Uterus (tissue), 4 donors: ENCODE measurements around the gene C22orf23. TPM values are rescaled to one million over a fixed set of nuclear protein-coding genes. Genes with fewer than 3 reads are reported as not detected.

Source experiments
- DNase-seq, 2 donors: peaks; one replicate each; pipeline ENCODE4 v3.0.0-alpha.2; 2019 to 2020
- H3K27ac ChIP-seq, 2 donors: fragments of 200-600 bp; sonication (generic); 1 replicate in 1 of 2; 2 replicates in 1 of 2; pipeline ENCODE4 v1.5.1; 2016 to 2018
- H3K27me3 ChIP-seq, 2 donors: fragments of 200-600 bp; sonication (generic); one replicate each; pipeline ENCODE4 v1.5.1; 2018 to 2019; ENCODE audit warnings: control low read depth in 1 of 2
- H3K36me3 ChIP-seq, 2 donors: fragments of 200-600 bp; sonication (generic); one replicate each; pipeline ENCODE4 v1.5.1; 2019; ENCODE audit warnings: control low read depth in 1 of 2
- H3K4me1 ChIP-seq, 2 donors: fragments of 200-600 bp; sonication (generic); one replicate each; pipeline ENCODE4 v1.5.1; 2018 to 2019; ENCODE audit warnings: control low read depth in 1 of 2
- H3K4me3 ChIP-seq, 2 donors: fragments of 200-600 bp; sonication (generic); 1 replicate in 1 of 2; 2 replicates in 1 of 2; pipeline ENCODE4 v1.5.1; 2018 to 2019; ENCODE audit warnings: mild to moderate bottlenecking in 1 of 2
- H3K9me3 ChIP-seq, 2 donors: fragments of 200-600 bp; sonication (generic); one replicate each; pipeline ENCODE4 v1.5.1; 2019; ENCODE audit warnings: control low read depth in 1 of 2
- CTCF ChIP-seq, 4 experiments: fragments of 200-600 bp in 2 of 4; fragments of 450-650 bp in 2 of 4; sonication (generic) in 2 of 4; IDR thresholded peaks; one replicate each; pipeline ENCODE4 v1.5.1; 2016 to 2019; ENCODE audit warnings: antibody characterized with exemption in 4 of 4, mild to moderate bottlenecking in 2 of 4, moderate library complexity in 1 of 4
- POLR2A ChIP-seq, 2 donors: fragments of 450-650 bp; IDR thresholded peaks; one replicate each; pipeline ENCODE4 v1.6.1; 2016; ENCODE audit warnings: antibody characterized with exemption in 2 of 2, mild to moderate bottlenecking in 1 of 2, moderate library complexity in 1 of 2
- intact Hi-C: fragments of 100-400 bp; cut with DNase I; formaldehyde crosslinking; loops from one replicate; pipeline ENCODE4 v1.15.1; 2023; ENCODE audit warnings: low total_unique reads
- total RNA-seq, 4 donors: library from RNA; depleted of rRNA in 3 of 4; stranded (reverse); fragments of >200 nt in 3 of 4; gene quantifications; one replicate each; pipeline versions ENCODE4 v1.1.0 to v1.2.4, GENCODE V29; 2014 to 2023
- donor health status: DM: yes; HTN: yes; CAD: no.

The C22orf23 gene
- total RNA-seq, 4 donors from 2014 or later = 0.40 to 0.76 TPM; not detected in 2

- Histone ChIP-seq H3K4me1 (peaks cover 0 to 17% of the 10 kb centered on the region in 2 donors), H3K4me3 (peak overlapping the region; percentile 50 to 76), H3K36me3 (no peaks in the 10 kb centered on the region), H3K27ac (peak overlapping the region; percentile 94 to 96), H3K27me3 (no peaks in the 10 kb centered on the region), H3K9me3 (no peaks in the 10 kb centered on the region)
- no peak for DNase-seq
- intact Hi-C loops = no loop called here
- TF ChIP-seq CTCF (IDR thresholded peaks at IDR 0.05) (no peak), POLR2A (IDR thresholded peaks at IDR 0.05) (no peak)
Measured at GRCh38 chr22:37907036-37907954, 46.1 kb downstream of the C22orf23 start.

DNA sequence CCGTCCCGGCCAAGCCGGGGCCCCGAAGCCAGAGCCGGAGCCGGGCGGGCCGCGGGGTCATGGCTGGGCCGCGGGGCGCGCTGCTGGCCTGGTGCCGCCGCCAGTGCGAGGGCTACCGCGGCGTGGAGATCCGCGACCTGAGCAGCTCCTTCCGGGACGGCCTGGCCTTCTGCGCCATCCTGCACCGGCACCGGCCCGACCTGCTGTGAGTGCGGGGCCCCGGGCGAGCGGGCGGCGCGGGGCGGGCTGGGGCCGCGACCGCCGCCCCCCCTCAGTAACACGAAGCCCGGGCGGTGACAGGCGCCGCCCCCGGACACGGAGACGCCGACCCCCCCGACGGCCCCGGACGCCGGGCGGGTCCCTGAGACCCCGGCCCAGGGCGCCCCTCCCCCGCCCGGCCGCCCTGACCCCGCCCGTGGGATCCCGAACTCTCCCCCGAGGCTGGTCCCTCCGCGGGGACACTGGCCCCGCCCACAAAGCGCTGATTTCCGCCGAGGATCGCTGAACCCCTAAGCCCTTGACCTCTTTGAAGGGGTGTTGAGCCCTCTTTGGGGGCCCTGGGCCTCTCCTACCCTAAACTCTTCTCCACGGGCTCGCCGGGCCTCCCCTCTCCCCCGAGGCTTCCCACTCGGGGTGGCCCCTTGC is 46.9 kb downstream of the C22orf23 start:
- Histone ChIP-seq H3K9me3 (no peaks in the 10 kb centered on the region), H3K4me3 (peak overlapping the region; percentile 50 to 76), H3K27ac (peak overlapping the region; percentile 94 to 96), H3K4me1 (peaks cover 0 to 14% of the 10 kb centered on the region in 2 donors), H3K27me3 (no peaks in the 10 kb centered on the region), H3K36me3 (no peaks in the 10 kb centered on the region)
- TF ChIP-seq CTCF (IDR thresholded peaks at IDR 0.05) = no peak
- no peak for TF ChIP-seq POLR2A (IDR thresholded peaks at IDR 0.05)
- DNase-seq = peak; percentile 39 to 55
- intact Hi-C loops = no loop called here

DNA sequence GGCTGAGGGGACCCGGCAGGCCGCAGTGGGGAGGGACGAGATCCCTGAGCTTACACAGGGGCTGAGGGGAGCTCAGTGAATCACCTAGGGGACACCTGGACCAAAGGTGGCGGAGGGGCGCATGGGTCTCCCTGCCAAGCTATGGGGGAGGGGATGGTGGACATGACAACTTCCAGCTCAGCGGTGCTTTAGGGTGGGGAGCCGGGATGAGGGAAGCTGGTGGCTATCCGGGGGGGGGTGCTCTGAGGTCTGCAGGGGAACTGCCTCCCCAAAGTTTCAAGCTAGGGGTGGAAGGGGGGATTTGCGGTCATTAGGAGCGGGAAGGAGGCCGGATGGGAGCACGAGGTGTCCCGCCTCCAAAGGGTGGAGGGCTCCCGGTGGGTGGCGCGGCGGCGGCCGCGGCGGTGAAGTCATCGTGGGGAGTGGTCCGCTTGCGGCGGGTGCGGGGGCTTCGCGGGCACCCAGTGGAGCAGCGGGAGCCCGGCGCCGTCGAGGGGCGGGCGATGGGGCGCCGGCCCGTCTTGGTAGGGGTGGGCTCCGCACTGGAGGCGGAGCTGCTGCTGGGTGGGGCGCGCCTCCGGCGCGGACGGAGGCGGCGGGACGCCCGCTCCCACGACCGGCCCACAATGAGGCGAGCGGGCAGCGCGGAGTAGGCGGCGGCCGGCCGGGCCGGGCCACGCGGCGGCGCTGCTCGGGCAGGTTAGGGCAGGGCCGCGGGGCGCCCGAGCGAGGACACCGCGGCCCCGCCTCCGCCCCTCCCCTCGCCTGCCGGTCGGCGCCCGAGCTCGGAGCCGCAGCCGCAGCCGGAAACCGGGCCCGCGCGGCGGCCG is 47.7 kb downstream of the C22orf23 start, which contains the start of gene MICALL1:
Gene MICALL1, plus strand, starts transcription at position 764 of the 830 bp plus-strand sequence. CDS start 126 bp downstream, outside the sequence.
- H3K36me3 ChIP-seq = no peaks in the 10 kb centered on the region
- H3K27ac ChIP-seq = peak within 1 kb of the TSS; percentile 94 to 98
- intact Hi-C loops = no loop called here
- H3K4me3 ChIP-seq = peak within 1 kb of the TSS; percentile 50 to 76
- H3K9me3 ChIP-seq = no peaks in the 10 kb centered on the region
- TF ChIP-seq POLR2A (IDR thresholded peaks at IDR 0.05) (peak in 1 of 2 donors; percentile 82), CTCF (IDR thresholded peaks at IDR 0.05) (peak in 3 of 4 experiments; percentile 46 to 68 (median 62))
- H3K4me1 ChIP-seq = peaks cover 0 to 8% of the 10 kb centered on the region in 2 donors
- no peaks in the 10 kb centered on the region for H3K27me3 ChIP-seq
- DNase-seq = peak; percentile 73 to 81

DNA sequence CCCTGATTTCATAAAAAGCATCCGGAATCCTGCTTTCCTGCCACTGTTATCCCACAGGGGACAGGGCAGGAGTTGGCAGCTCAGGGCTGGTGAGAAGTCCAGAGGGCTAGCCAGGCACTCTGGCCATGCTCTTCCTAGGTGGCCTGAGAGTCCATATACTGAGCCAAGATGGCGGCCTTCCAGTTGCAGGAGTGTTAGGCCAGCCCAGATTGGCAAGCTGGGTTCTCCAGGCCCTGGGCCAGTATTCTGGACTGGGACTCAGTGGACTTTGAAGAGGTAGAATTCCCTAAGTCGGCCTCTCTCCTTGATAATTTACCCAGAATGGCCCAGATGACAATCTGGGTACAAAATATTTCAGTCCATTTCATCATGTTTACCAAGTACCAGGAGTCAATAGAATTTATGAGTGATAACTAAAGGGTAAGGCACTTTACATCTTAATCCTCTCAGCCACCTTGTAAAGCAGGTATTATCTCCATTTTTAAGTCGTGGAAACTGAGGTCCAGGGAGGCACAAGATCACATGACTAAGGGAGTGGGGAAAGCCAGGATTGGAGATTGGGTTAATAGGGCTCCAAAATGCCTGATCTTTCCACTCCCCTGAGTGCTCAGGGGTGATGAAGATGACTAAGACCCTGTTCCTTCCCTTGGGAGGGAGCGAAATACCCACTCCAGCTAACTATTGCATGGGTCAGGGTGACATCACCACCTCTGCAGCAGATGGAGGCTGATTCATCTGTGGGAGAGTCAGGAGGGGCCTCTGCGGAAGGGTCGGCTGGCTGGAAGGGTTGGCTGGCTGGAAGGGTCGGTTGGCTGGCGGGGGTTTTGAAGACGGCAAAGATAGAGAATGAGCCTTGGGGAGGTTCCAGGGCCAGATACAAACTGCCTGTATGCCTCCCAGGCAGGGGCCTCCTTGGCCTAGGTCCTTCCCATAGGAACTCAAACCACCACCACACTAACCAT is 48.5 kb downstream of the C22orf23 start:
- Histone ChIP-seq H3K9me3 (no peaks in the 10 kb centered on the region), H3K4me1 (peaks cover 0 to 5% of the 10 kb centered on the region in 2 donors), H3K27ac (peak overlapping the region; percentile 94 to 98), H3K4me3 (peak overlapping the region in 1 of 2 donors; percentile 50), H3K36me3 (no peaks in the 10 kb centered on the region), H3K27me3 (no peaks in the 10 kb centered on the region)
- intact Hi-C loops = no loop called here
- peak; percentile 83 to 93 for DNase-seq
- TF ChIP-seq POLR2A (IDR thresholded peaks at IDR 0.05) (peak in 1 of 2 donors; percentile 53), CTCF (IDR thresholded peaks at IDR 0.05) (no peak)
